HG03469 (cell line): ENCODE results near the gene LVRN.

Source experiments
- ATAC-seq: cut with Tn5 transposase; IDR thresholded peaks from one replicate; pipeline ENCODE4 v1.9.1; 2021; ENCODE audit warnings: mild to moderate bottlenecking, moderate library complexity, moderate number of reproducible peaks; ENCODE audit not compliant: unreplicated experiment

LVRN gene

DNA sequence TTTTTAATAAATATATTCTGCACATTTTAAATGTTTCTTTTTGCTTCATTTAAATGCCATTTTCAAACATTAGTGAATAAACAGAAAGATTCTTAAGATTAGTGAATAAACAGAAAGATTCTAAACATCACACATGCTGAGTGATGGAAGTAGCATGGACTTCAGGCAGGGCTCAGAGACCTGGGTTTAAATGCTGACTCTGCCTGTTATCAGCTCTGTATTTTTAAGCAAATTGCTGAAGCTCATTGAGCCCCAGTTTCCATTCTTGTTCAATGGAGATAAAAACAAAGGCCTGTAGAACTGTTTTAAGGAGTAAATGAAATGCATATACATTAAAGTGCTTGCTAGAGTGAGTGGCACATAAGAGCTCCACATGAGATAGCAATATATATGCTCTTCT, 8.1 kb upstream of the LVRN start:
- ATAC-seq, result no peak

DNA sequence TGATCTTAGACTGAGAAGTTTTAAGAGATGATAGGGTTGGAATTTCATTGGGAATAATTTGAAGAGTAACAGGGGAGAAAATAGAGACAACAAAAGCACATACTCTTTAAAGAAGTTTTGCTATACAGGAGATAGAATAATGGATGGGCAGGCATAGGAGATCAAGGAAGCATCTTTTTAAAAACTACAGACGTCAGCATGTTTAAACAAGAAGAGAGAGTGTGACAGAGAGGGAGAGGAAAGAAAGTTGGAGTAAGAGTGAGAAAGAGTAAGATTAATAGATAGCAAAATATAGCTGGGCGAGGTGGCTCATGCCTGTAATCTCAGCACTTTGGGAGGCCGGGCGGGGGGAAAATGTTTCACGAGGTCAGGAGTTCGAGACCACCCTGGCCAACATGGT, 5.3 kb upstream of the LVRN start:
- no peak for ATAC-seq

- no peak for ATAC-seq
Observed at GRCh38 chr5:115961381-115962238, 665 bp upstream of the LVRN start.

DNA sequence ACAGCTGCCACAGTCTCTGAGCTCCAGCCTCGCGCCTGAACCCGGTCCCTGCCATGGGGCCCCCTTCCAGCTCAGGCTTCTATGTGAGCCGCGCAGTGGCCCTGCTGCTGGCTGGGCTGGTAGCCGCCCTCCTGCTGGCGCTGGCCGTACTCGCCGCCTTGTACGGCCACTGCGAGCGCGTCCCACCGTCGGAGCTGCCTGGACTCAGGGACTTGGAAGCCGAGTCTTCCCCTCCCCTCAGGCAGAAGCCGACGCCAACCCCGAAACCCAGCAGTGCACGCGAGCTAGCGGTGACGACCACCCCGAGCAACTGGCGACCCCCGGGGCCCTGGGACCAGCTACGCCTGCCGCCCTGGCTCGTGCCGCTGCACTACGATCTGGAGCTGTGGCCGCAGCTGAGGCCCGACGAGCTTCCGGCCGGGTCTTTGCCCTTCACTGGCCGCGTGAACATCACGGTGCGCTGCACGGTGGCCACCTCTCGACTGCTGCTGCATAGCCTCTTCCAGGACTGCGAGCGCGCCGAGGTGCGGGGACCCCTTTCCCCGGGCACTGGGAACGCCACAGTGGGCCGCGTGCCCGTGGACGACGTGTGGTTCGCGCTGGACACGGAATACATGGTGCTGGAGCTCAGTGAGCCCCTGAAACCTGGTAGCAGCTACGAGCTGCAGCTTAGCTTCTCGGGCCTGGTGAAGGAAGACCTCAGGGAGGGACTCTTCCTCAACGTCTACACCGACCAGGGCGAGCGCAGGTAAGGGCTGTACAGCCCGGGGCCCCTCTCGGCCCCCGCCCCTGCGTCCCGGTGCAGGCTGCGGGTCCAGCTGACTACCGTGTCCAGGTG, 509 bp downstream of the LVRN start:
- no peak for ATAC-seq

GRCh38 chr5:115963566-115963965, 1.3 kb downstream of the LVRN start:
- ATAC-seq, result no peak

DNA sequence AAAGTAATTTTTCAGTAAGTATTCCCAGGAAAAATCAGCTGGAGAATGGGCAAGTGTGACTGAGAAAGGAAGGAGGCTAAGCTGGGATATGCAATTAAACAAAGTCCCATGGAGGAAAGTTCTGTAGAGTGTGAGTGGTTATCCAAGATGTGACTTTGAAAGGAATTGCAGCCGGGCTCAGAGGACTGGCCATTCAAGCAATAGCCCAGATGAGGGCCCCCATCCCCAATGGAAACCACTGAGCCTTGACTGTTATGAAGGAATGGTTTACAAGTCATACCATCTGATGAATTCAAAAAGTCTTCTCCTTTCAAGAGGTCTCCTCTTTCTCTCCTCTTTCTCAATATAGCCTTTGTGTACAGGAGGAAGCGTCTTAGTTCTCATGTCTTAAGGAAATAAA, 6.5 kb downstream of the LVRN start:
- ATAC-seq, result no peak

GRCh38 chr5:115977096-115977495, 14.8 kb downstream of the LVRN start:
- ATAC-seq, result peak; percentile 79

DNA sequence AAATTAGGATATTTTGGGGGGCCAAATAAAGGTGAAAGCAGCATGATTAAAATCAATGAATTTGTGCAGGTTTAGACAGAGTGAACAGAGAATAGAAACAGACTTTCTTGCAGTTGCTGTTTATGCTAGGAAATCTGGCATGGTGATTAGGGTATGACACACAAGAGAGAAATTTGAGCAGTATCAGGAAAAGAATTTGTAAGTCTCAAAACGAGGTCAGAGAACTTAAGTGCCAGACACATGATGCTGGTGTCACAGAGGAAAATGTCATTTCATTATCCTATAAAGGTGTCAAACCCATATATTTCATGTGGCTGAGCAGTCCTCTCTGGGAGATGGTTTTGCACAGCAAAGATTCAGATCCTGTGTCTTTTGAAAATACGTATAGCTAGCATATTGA, 15.7 kb downstream of the LVRN start:
- no peak for ATAC-seq

DNA sequence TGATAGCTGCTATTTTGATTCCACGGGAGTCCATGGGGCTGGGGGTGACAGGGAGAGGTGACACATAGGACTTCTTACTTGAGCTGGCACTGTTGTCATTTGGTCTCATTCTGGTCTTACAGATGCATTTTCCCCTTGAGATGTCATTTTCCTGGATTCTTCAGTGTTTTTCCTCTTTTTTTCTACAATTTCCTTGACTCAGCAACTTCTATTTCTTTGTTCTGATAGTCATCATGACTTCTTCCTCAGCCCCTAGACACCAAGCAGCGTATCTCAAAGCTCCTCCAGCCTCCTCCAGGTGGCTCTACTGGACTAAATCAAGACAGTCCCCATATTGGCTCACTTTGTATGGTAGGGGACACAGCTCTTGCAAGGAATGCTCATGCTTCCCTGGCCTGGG, 16.5 kb downstream of the LVRN start:
- no peak for ATAC-seq

DNA sequence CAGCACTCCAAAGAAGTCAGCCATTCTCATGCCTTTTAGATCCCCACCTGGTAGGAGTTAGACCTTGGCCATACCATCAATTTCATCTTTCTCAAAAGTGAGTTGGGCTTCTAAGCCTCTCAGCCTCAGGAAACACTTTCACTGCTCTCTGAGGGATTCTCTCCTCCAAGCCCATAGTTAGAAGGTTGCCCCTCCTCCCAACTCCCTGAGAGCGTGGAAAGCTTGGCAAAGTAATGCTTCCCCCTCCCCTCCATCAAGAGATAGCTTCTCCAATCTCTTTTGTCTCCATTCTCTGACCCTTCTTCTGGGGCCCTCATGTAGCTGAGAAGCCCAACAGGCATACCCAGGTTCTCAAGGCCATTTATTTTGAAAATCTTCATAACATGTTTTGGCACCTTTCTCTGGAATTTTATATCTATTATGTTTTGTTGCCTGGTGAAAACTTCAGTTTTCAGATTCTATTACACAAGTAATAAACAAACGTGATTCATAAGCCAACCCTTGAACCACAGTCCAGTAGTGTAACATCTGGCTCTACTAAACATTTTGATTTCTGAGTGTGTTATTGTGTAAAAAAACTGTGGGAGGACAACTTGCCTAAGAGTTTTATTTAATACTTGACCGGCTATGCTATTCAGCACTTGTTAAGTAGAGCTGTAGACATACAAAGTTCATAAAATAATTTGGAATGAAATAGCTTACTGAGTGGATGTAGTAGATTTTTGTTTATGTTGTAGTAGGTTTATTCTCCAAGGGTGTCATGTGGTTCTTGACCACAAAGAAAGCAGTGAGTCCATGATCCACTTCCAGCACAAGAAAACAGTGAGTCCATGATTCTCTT, 17.1 kb downstream of the LVRN start:
- ATAC-seq, result no peak

DNA sequence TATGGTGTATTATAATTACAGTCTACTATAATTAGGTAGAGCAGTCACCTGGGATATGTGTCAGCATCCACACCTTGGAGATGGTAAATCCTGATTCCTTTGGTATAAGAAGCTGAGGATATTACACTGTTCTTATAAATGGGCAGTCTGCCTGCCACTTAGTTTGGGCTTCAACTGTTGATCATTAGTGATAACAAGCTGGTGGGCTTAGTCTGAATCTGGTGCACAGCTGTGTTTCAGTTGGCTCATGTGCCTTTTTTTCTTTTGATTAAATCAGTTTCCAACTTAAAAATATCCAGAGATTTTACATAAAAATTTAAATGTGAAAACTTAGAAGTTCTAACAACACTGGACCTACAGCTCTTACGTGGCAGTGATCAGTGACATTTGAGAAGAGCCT, 21.2 kb downstream of the LVRN start:
- ATAC-seq, result no peak

DNA sequence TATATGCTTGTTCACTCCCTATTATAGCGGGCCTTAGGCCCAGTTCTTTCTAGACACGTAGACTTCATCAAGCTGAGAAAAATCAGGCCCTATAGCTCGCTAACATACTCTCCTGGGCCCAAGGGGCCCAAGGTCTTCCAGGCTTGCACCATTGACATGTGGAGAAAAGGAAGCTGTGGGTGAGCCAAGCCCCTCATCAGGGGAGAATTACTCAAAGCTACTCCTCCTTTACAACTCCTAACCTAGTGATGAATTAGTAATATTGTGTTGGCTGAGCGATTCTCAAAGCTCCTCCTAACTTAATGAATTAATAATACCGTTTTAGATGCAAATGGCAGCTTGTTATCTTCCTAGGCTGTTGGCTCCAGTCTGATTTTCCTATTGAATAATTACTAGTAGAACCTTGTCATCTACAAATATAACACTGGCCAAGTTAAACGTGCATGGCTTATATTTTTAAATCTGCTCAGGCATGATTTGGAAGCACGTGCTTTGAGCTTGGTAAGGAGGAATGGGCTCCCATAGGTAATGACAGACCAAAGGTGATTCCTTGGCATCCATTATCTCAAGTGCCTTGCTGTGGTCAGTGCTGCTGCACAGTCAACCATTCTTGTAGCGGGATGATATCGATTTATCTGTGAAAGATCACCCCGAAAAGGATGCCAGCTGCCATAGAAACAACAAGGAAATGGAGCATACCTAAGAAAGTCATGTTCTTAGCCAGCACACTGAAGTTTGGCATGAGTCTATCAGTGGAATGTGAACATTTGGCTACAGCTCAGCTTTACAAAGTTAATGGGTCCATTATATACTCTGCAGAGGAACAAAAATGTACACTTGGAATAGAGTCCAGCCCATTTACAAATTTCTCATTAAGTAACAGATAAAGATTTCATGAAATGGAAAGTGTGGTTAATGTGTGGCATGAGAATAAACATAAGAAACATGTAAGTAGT, 23.8 kb downstream of the LVRN start:
- no peak for ATAC-seq

DNA sequence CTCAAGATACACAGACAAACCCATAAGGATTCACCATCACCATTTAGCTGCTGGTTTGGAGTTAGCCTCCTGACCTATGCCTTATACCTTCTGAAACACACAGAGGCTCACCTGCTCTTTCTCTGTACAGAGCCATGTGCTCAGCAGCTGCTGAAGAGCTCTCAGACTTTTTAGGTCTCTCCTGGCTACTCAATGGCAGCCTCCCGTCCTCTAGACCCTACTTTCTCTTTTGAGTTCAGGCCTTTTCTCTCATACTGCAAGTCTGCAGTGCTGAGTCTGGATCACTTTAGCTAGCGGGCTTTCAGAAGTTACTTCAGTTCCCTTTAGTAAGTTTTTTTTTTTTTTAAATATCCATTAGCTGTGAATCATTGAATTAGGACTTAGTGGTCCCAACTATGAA, 25.7 kb downstream of the LVRN start:
- no peak for ATAC-seq

DNA sequence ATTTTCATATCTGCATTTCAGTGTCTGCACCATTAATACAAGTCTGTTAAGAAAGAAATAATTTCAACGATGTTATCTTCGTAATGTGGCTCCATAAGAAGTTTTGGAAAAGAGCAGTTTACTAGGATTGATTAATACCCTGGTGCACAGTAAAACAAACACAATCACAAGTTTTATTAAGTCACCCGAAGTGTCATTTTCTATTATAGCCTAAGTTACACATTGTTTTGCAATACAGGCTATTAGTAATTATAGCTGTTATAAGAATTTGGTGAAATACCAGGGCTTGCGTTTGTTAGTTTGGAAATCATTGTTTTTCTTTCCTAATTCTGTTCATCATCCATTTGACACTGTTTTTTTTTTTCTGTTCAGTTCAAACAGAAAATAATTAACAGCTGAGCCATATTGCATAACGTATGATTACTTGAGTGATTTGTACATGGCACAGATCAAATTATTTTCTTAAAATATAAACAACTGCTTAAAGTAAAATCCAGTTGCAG, 30.6 kb downstream of the LVRN start:
- ATAC-seq, result no peak

DNA sequence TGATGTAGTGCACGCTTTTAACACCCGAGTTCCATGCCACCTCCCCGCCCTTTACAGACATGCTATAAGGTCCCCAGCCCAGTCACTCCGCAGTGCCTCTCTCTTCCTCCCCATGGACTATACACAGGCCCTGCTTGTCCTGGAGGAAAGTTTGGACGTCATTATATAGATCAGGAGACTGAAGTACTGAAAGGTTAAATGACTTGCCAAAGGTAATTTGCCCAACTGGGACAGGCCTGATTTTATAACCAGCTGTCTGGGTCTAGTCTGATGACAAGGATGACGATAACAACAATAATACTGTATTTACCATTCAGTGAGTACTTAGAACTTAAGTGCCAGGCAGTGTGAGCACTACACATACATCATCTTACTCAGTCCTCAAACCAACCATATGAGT, 33.1 kb downstream of the LVRN start:
- ATAC-seq, result no peak

DNA sequence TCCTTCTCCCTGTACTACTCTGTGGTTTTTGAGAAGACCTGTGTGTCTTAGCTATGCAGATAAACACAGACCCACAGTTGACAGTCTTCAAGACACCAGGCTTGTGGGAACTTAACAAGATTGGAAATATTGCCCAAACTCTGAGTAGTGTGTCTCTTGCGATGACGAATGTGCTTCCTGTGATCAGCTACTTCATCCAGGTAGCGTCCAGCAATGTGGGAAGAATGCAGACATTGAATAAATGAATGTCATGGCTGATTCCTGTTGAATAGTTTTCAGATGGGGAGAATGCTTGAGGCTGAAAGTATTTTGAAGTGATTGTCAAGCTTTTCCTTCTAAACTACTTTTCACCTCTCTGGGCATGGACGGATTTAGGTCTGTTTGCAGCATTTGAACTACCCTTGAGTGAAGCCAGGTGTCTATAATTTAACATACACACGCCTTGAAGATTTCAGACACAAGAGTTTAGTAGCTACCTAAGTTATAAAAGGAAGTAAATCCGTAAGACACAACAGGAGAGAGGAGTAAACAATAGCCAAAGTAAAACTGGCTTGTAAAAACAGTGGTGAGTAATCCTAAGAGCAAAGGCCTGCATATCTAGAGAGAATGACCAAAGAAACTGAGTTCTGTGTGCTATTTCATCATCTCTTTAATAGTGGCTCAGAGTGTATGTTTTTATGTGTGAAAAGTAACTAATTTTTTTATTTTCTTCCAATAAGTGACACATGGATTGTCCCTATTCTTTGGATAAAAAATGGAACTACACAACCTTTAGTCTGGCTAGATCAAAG, 40.0 kb downstream of the LVRN start:
- ATAC-seq, result no peak

- no peak for ATAC-seq
Observed at GRCh38 chr5:116004248-116004647, 42.0 kb downstream of the LVRN start.

DNA sequence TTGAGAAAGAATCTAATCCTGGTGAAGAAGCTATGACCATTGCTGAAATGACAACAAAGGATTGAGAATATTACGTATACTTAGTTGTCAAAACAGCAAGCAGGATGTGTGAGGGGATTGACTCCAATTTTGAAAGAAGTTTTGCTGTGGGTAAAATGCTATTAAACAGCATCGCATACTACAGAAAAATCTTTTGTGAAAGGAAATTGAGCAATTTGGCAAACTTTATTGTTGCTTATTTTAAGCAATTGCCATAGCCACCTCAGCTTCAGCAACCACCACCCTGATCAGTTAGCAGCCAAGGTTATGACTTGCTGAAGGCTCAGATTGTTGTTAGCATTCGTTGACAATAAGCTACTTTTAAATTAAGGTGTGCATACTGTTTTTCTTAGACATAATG, 47.5 kb downstream of the LVRN start:
- ATAC-seq, result no peak

GRCh38 chr5:116011046-116011445, 48.8 kb downstream of the LVRN start:
- ATAC-seq, result no peak
